ENCODE measurements around the gene SNCB. TPM values are rescaled to one million over a fixed set of nuclear protein-coding genes. Genes with fewer than 3 reads are reported as not detected.

The SNCB gene
- total RNA-seq, 1 experiment from 2014 or later: 2.1 TPM

- Histone ChIP-seq H3K27ac (ENCODE audit: low read length) (no peak overlapping the region), H3K79me2 (ENCODE audit: low read length) (peaks cover 4% of the 10 kb centered on the region), H3K9me2 (replicated peaks; ENCODE audit: low read length) (no peaks in the 10 kb centered on the region), H2AFZ (ENCODE audit: low read length) (no peak overlapping the region), H3K27me3 (ENCODE audit: low read length) (no peaks in the 10 kb centered on the region), H3K4me2 (ENCODE audit: low read length) (no peak overlapping the region), H3K4me3 (ENCODE audit: low read length) (no peak overlapping the region), H3K9ac (ENCODE audit: low read length) (no peak overlapping the region), H3K4me1 (ENCODE audit: insufficient read depth, low read length) (peaks cover 5% of the 10 kb centered on the region), H3F3A (ENCODE audit: low read length, unreplicated experiment) (no peaks in the 10 kb centered on the region), H4K20me1 (ENCODE audit: low read length) (no peaks in the 10 kb centered on the region), H3K36me3 (ENCODE audit: low read depth, low read length) (no peaks in the 10 kb centered on the region), H3K9me3 (ENCODE audit: low read length) (no peaks in the 10 kb centered on the region)
- intact Hi-C loops (cut with micrococcal nuclease): no loop called here
- POLR2A ChIA-PET (ENCODE audit: unreplicated experiment): no interaction called here
- CTCF ChIA-PET: no interaction called here
- ATAC-seq (no peak), DNase-seq (no peak)
- BruUV-seq (replicated peaks): no TSS peak
- TF ChIP-seq EZH2 (IDR thresholded peaks at IDR 0.05; ENCODE audit: low read length, unreplicated experiment): no peak
- no peak for TF ChIP-seq CTCF (conservative IDR thresholded peaks at IDR 0.05; ENCODE audit: low read depth, low read length)
- TF ChIP-seq EZH2phosphoT487 (IDR thresholded peaks at IDR 0.05; ENCODE audit: borderline replicate concordance, low read length): no peak
Measured at GRCh38 chr5:176642675-176643490, 12.5 kb upstream of the SNCB start.

- Histone ChIP-seq H3K4me1 (ENCODE audit: insufficient read depth, low read length) (no peaks in the 10 kb centered on the region), H3F3A (ENCODE audit: low read length, unreplicated experiment) (no peaks in the 10 kb centered on the region), H4K20me1 (ENCODE audit: low read length) (no peaks in the 10 kb centered on the region), H3K27me3 (ENCODE audit: low read length) (no peaks in the 10 kb centered on the region), H3K4me2 (ENCODE audit: low read length) (no peak overlapping the region), H3K36me3 (ENCODE audit: low read depth, low read length) (no peaks in the 10 kb centered on the region), H3K79me2 (ENCODE audit: low read length) (no peaks in the 10 kb centered on the region), H3K4me3 (ENCODE audit: low read length) (no peak overlapping the region), H3K9me3 (ENCODE audit: low read length) (no peaks in the 10 kb centered on the region), H2AFZ (ENCODE audit: low read length) (no peak overlapping the region), H3K9me2 (replicated peaks; ENCODE audit: low read length) (no peaks in the 10 kb centered on the region), H3K27ac (ENCODE audit: low read length) (no peak overlapping the region), H3K9ac (ENCODE audit: low read length) (no peak overlapping the region)
- POLR2A ChIA-PET (ENCODE audit: unreplicated experiment): interaction anchor here (0.6 kb wide), 1 partner anchor 279 kb away, joined by 5 read pairs; no protein-coding TSS in a partner anchor
- no peak for ATAC-seq
- BruUV-seq (replicated peaks): no TSS peak
- DNase-seq: no peak
- TF ChIP-seq EZH2phosphoT487 (IDR thresholded peaks at IDR 0.05; ENCODE audit: borderline replicate concordance, low read length) (no peak), EZH2 (IDR thresholded peaks at IDR 0.05; ENCODE audit: low read length, unreplicated experiment) (no peak), CTCF (conservative IDR thresholded peaks at IDR 0.05; ENCODE audit: low read depth, low read length) (no peak)
- intact Hi-C loops (cut with micrococcal nuclease): no loop called here
- CTCF ChIA-PET: no interaction called here
Measured at GRCh38 chr5:176640616-176641015, 10.3 kb upstream of the SNCB start.

- BruUV-seq (replicated peaks): no TSS peak
- Histone ChIP-seq H3K4me1 (ENCODE audit: insufficient read depth, low read length) (no peaks in the 10 kb centered on the region), H3K9me2 (replicated peaks; ENCODE audit: low read length) (no peaks in the 10 kb centered on the region), H3K36me3 (ENCODE audit: low read depth, low read length) (no peaks in the 10 kb centered on the region), H3K79me2 (ENCODE audit: low read length) (no peaks in the 10 kb centered on the region), H2AFZ (ENCODE audit: low read length) (no peak overlapping the region), H3K27ac (ENCODE audit: low read length) (no peak overlapping the region), H3F3A (ENCODE audit: low read length, unreplicated experiment) (no peaks in the 10 kb centered on the region), H3K9me3 (ENCODE audit: low read length) (no peaks in the 10 kb centered on the region), H3K9ac (ENCODE audit: low read length) (no peak overlapping the region), H3K4me3 (ENCODE audit: low read length) (no peak overlapping the region), H3K27me3 (ENCODE audit: low read length) (no peaks in the 10 kb centered on the region), H4K20me1 (ENCODE audit: low read length) (no peaks in the 10 kb centered on the region), H3K4me2 (ENCODE audit: low read length) (no peak overlapping the region)
- CTCF ChIA-PET: no interaction called here
- intact Hi-C loops (cut with micrococcal nuclease): no loop called here
- POLR2A ChIA-PET (ENCODE audit: unreplicated experiment): interaction anchor here (0.6 kb wide), 1 partner anchor 278 kb away, joined by 5 read pairs; no protein-coding TSS in a partner anchor
- no peak for TF ChIP-seq CTCF (conservative IDR thresholded peaks at IDR 0.05; ENCODE audit: low read depth, low read length)
- no peak for TF ChIP-seq EZH2 (IDR thresholded peaks at IDR 0.05; ENCODE audit: low read length, unreplicated experiment)
- TF ChIP-seq EZH2phosphoT487 (IDR thresholded peaks at IDR 0.05; ENCODE audit: borderline replicate concordance, low read length): no peak
- DNase-seq (no peak), ATAC-seq (no peak)
Measured at GRCh38 chr5:176639981-176640380, 9.6 kb upstream of the SNCB start.

All from PC-3 (cell line).